Measurements from ENCODE around the gene CMSS1. TPM values are rescaled to one million over a fixed set of nuclear protein-coding genes. Genes with fewer than 3 reads are reported as not detected.
A peak's percentile ranks its signal among the peaks of the same experiment; 100 is the strongest.

CMSS1 gene
- polyA plus RNA-seq, 1 of the 3 experiments (the other 2 are of a cell fraction), result 9.1 TPM

GRCh38 chr3:100226712-100227429 is 409.2 kb downstream of the CMSS1 start:
- no peaks in the 10 kb centered on the region for H3K9me2 ChIP-seq
- H3K4me2 ChIP-seq, result peak overlapping the region; percentile 38; the same call in 1 of the 2 replicates
- no peaks in the 10 kb centered on the region for H3K79me2 ChIP-seq (ENCODE audit: insufficient read depth)
- H3K36me3 ChIP-seq (replicated peaks in 1 of 2; ENCODE audit: control insufficient read depth in 1 of 2, insufficient read depth in 2 of 2, low read length in 1 of 2), result no peaks in the 10 kb centered on the region
- H3K9me3 ChIP-seq, result no peaks in the 10 kb centered on the region
- no peak overlapping the region for H3K4me3 ChIP-seq (ENCODE audit: low read depth in 2 of 2, low read length in 1 of 2)
- peak overlapping the region in 1 of 2 experiments; percentile 3; a peak in 1 of 4 replicates for H3K27ac ChIP-seq (ENCODE audit: low read depth in 2 of 2, low read length in 1 of 2)
- H3K4me1 ChIP-seq (ENCODE audit: control insufficient read depth in 1 of 2, insufficient read depth in 2 of 2, low read depth in 1 of 2, low read length in 1 of 2), result peaks cover 0 to 8% of the 10 kb centered on the region in 2 experiments; a peak in 1 of 4 replicates
- H3K9ac ChIP-seq, result no peak overlapping the region
- ChIA-PET CTCF (interaction anchor here (1.7 kb wide), 1 partner anchor 383 kb away, joined by 5 read pairs; no protein-coding TSS in a partner anchor), POLR2A (interaction anchor here (0.6 kb wide), 1 partner anchor 87 kb away, joined by 4 read pairs; no protein-coding TSS in a partner anchor)
- DNase-seq, result no peak
- H2AFZ ChIP-seq (ENCODE audit: low read depth), result peak overlapping the region; percentile 77
- H4K20me1 ChIP-seq (ENCODE audit: insufficient read depth), result no peaks in the 10 kb centered on the region
- WGBS (ENCODE audit: low lambda C conversion rate), result 52% methylated on average over 6 of the region's 6 CpGs
- H3K27me3 ChIP-seq (ENCODE audit: insufficient read depth), result no peaks in the 10 kb centered on the region
- TF ChIP-seq JUND (IDR thresholded peaks at IDR 0.05) (0 out of 2 replicates have a peak, but pooled peaks have one; percentile 2), GABPA (IDR thresholded peaks at IDR 0.05; ENCODE audit: low read depth) (no peak)
- peaks cover 8% of the 10 kb centered on the region for H3F3A ChIP-seq (replicated peaks; ENCODE audit: insufficient read depth)

- Histone ChIP-seq H3K79me2 (ENCODE audit: insufficient read depth) (no peaks in the 10 kb centered on the region), H3K36me3 (replicated peaks in 1 of 2; ENCODE audit: control insufficient read depth in 1 of 2, insufficient read depth in 2 of 2, low read length in 1 of 2) (no peaks in the 10 kb centered on the region), H3K9me2 (no peaks in the 10 kb centered on the region), H3K9me3 (no peaks in the 10 kb centered on the region), H3K4me2 (no peak overlapping the region), H3K4me3 (ENCODE audit: low read depth in 2 of 2, low read length in 1 of 2) (no peak overlapping the region), H3K27ac (ENCODE audit: low read depth in 2 of 2, low read length in 1 of 2) (no peak overlapping the region), H3K9ac (no peak overlapping the region), H3F3A (replicated peaks; ENCODE audit: insufficient read depth) (peaks cover 8% of the 10 kb centered on the region), H3K27me3 (ENCODE audit: insufficient read depth) (no peaks in the 10 kb centered on the region), H4K20me1 (ENCODE audit: insufficient read depth) (no peaks in the 10 kb centered on the region), H3K4me1 (ENCODE audit: control insufficient read depth in 1 of 2, insufficient read depth in 2 of 2, low read depth in 1 of 2, low read length in 1 of 2) (peaks cover 0 to 8% of the 10 kb centered on the region in 2 experiments; a peak in 1 of 4 replicates), H2AFZ (ENCODE audit: low read depth) (no peak overlapping the region; the same call in 1 of the 2 replicates)
- WGBS (ENCODE audit: low lambda C conversion rate), result 79% methylated on average over 2 of the region's 2 CpGs
- CTCF ChIA-PET, result interaction anchor here (1.7 kb wide), 1 partner anchor 384 kb away, joined by 5 read pairs; no protein-coding TSS in a partner anchor
- no peak for DNase-seq
- TF ChIP-seq MAX (IDR thresholded peaks at IDR 0.05; ENCODE audit: low read depth) (no peak), TAF1 (IDR thresholded peaks at IDR 0.05; ENCODE audit: borderline replicate concordance, low read depth, low read length) (no peak), TCF12 (IDR thresholded peaks at IDR 0.05) (no peak), CTCF (IDR thresholded peaks at IDR 0.05) (no peak), YY1 (IDR thresholded peaks at IDR 0.05; ENCODE audit: low read depth) (no peak), RFX5 (IDR thresholded peaks at IDR 0.05; ENCODE audit: low read length) (no peak), MEF2A (IDR thresholded peaks at IDR 0.05; ENCODE audit: borderline replicate concordance, low read depth) (no peak), TEAD4 (IDR thresholded peaks at IDR 0.05; ENCODE audit: borderline replicate concordance, insufficient read depth) (no peak), RCOR1 (IDR thresholded peaks at IDR 0.05; ENCODE audit: low read length) (no peak), FOSL2 (IDR thresholded peaks at IDR 0.05; ENCODE audit: borderline replicate concordance, low read depth) (no peak), GATA2 (CRISPR knock-in tag; IDR thresholded peaks at IDR 0.05) (no peak)
- POLR2A ChIA-PET, result no interaction called here
Observed at GRCh38 chr3:100227511-100227921, 409.9 kb downstream of the CMSS1 start.

Data from SK-N-SH (cell line).